Fibroblast of villous mesenchyme (primary cell): Measurements from ENCODE around the gene TBL3. TPM values are rescaled to one million over a fixed set of nuclear protein-coding genes. Genes with fewer than 3 reads are reported as not detected.
A peak's percentile ranks its signal among the peaks of the same experiment; 100 is the strongest.

Source experiments
- DNase-seq: peaks from one replicate; pipeline ENCODE4 v3.0.0-alpha.2; 2010; ENCODE audit warnings: low read depth
- H3K4me3 ChIP-seq: 2 replicates; pipeline ENCODE4 v1.5.1; 2011; ENCODE audit warnings: low read depth, mild to moderate bottlenecking, low read length
- CTCF ChIP-seq: IDR thresholded peaks from 2 replicates; pipeline ENCODE4 v1.5.1; 2012; ENCODE audit warnings: low read depth, mild to moderate bottlenecking, low read length; ENCODE audit not compliant: insufficient read depth
- total RNA-seq: library from RNA; depleted of rRNA; stranded (reverse); fragments of >200 nt; gene quantifications from 2 replicates; pipeline ENCODE4 v1.2.3, GENCODE V29; 2012

The TBL3 gene
- 28.5 and 39.0 TPM in 2 replicates for total RNA-seq

GRCh38 chr16:1971796-1972489 is at the start of gene TBL3:
TSS of gene TBL3 (plus strand) at chr16:1972053. CDS start at chr16:1972165, 112 bp downstream.
- peak within 1 kb of the TSS; percentile 90 for H3K4me3 ChIP-seq
- TF ChIP-seq CTCF: no peak
- peak; percentile 95 for DNase-seq

GRCh38 chr16:1922357-1922756 is 49.5 kb upstream of the TBL3 start:
- TF ChIP-seq CTCF: no peak
- DNase-seq: no peak
- no peak overlapping the region for H3K4me3 ChIP-seq

- no peak overlapping the region for H3K4me3 ChIP-seq
- DNase-seq: peak; percentile 76
- TF ChIP-seq CTCF: peak; percentile 48
Measured at GRCh38 chr16:1923299-1924034, 48.4 kb upstream of the TBL3 start.

- TF ChIP-seq CTCF: no peak
- no peak for DNase-seq
- H3K4me3 ChIP-seq: no peak overlapping the region
Measured at GRCh38 chr16:1924095-1924494, 47.8 kb upstream of the TBL3 start.

- DNase-seq: no peak
- no peak overlapping the region for H3K4me3 ChIP-seq
- TF ChIP-seq CTCF: no peak
Measured at GRCh38 chr16:1926271-1926670, 45.6 kb upstream of the TBL3 start.

- peak; percentile 41 for DNase-seq
- no peak for TF ChIP-seq CTCF
Measured at GRCh38 chr16:1929105-1929504, 42.7 kb upstream of the TBL3 start.

More at GRCh38 chr16:1929105-1929504, 42.7 kb upstream of the TBL3 start:
- H3K4me3 ChIP-seq: peak overlapping the region; percentile 64
